HEK293 (cell line): ENCODE data around the gene EIF2S3.

Source experiments
- CTCF ChIA-PET: fragments of 350-600 bp; formaldehyde crosslinking; extraction: SDS; loops from one replicate; lab custom pipeline; 2021; ENCODE audit warnings: antibody characterized with exemption; lab: Yijun Ruan, JAX
- POLR2A ChIA-PET: fragments of 300-600 bp; formaldehyde crosslinking; extraction: SDS; loops from one replicate; lab custom pipeline; 2020; ENCODE audit warnings: antibody characterized with exemption, inconsistent platforms; lab: Yijun Ruan, JAX
- H3K27ac ChIP-seq: fragments of 200-500 bp; sonication (Bioruptor generic); 2 replicates; pipeline ENCODE4 v1.5.1; 2014; ENCODE audit warnings: low read depth, low read length, control low read depth, inconsistent platforms; ENCODE audit errors: extremely low read depth
- H3K36me3 ChIP-seq, 2 experiments: fragments of 200-500 bp in 1 of 2; sonication (Bioruptor generic) in 1 of 2; 1 replicate in 1 of 2; 2 replicates in 1 of 2; pipeline ENCODE4 v1.5.1; 2014 to 2017; ENCODE audit warnings: inconsistent platforms in 2 of 2, low read length in 2 of 2; ENCODE audit not compliant: control insufficient read depth in 2 of 2, insufficient read depth in 1 of 2
- H3K4me1 ChIP-seq: fragments of 200-500 bp; sonication (Bioruptor generic); 2 replicates; pipeline ENCODE4 v1.5.1; 2014; ENCODE audit warnings: mild to moderate bottlenecking, low read length, inconsistent platforms; ENCODE audit not compliant: control insufficient read depth, insufficient read depth
- H3K4me3 ChIP-seq: 2 replicates; pipeline ENCODE4 v1.5.1; 2011; ENCODE audit warnings: low read depth, mild to moderate bottlenecking, control low read depth, low read length, moderate library complexity
- H3K9me3 ChIP-seq: fragments of 200-500 bp; sonication (Bioruptor generic); 2 replicates; pipeline ENCODE4 v1.5.1; 2014; ENCODE audit warnings: low read depth, low read length, inconsistent platforms; ENCODE audit not compliant: control insufficient read depth, insufficient read depth
- BCL11B ChIP-seq: fragments of 450-650 bp; formaldehyde crosslinking; IDR thresholded peaks from 2 replicates; pipeline ENCODE4 v1.5.1; 2016; ENCODE audit warnings: low read depth, missing biosample characterization, missing genetic modification characterization
- HOXC10 ChIP-seq: sonication (generic); formaldehyde crosslinking; IDR thresholded peaks from 2 replicates; pipeline ENCODE4 v1.8.1; 2023; ENCODE audit warnings: mild to moderate bottlenecking, missing genetic modification reagents
- HOXD13 ChIP-seq: sonication (generic); formaldehyde crosslinking; IDR thresholded peaks from 2 replicates; pipeline ENCODE4 v1.8.0; 2022; ENCODE audit warnings: missing genetic modification reagents, borderline replicate concordance
- KLF10 ChIP-seq: fragments of 450-650 bp; IDR thresholded peaks from 2 replicates; pipeline ENCODE4 v1.5.1; 2018; ENCODE audit warnings: missing biosample characterization, mild to moderate bottlenecking, missing genetic modification characterization
- SALL2 ChIP-seq: fragments of 450-650 bp; formaldehyde crosslinking; IDR thresholded peaks from 2 replicates; pipeline ENCODE4 v1.5.0; 2017; ENCODE audit warnings: missing biosample characterization, mild to moderate bottlenecking, missing genetic modification characterization, borderline replicate concordance
- SP7 ChIP-seq: fragments of 450-650 bp; formaldehyde crosslinking; IDR thresholded peaks from 2 replicates; pipeline ENCODE4 v1.5.1; 2016; ENCODE audit warnings: missing biosample characterization, missing genetic modification characterization
- ZBTB20 ChIP-seq: fragments of 450-650 bp; formaldehyde crosslinking; IDR thresholded peaks from 2 replicates; pipeline ENCODE4 v1.5.1; 2016; ENCODE audit warnings: missing biosample characterization, missing genetic modification characterization
- ZBTB21 ChIP-seq: fragments of 450-650 bp; formaldehyde crosslinking; IDR thresholded peaks from 2 replicates; pipeline ENCODE4 v1.5.1; 2017; ENCODE audit warnings: missing biosample characterization, missing genetic modification characterization
- ZFHX2 ChIP-seq: fragments of 450-650 bp; formaldehyde crosslinking; conservative IDR thresholded peaks from 2 replicates; pipeline ENCODE4 v1.5.1; 2016; ENCODE audit warnings: missing biosample characterization, missing genetic modification characterization
- ZIC2 ChIP-seq: fragments of 450-650 bp; formaldehyde crosslinking; IDR thresholded peaks from 2 replicates; pipeline ENCODE4 v1.5.1; 2016; ENCODE audit warnings: missing biosample characterization, missing genetic modification characterization
- ZNF121 ChIP-seq: fragments of 450-650 bp; formaldehyde crosslinking; IDR thresholded peaks from 2 replicates; pipeline ENCODE4 v1.5.1; 2016; ENCODE audit warnings: missing biosample characterization, missing genetic modification characterization
- ZNF19 ChIP-seq: fragments of 450-650 bp; formaldehyde crosslinking; IDR thresholded peaks from 2 replicates; pipeline ENCODE4; 2016; ENCODE audit warnings: missing biosample characterization, missing genetic modification characterization, low read depth
- ZNF223 ChIP-seq: fragments of 450-650 bp; formaldehyde crosslinking; IDR thresholded peaks from 2 replicates; pipeline ENCODE4 v1.5.1; 2016; ENCODE audit warnings: missing biosample characterization, missing genetic modification characterization
- ZNF354C ChIP-seq: fragments of 450-650 bp; formaldehyde crosslinking; IDR thresholded peaks from 2 replicates; pipeline ENCODE4 v1.5.1; 2016; ENCODE audit warnings: missing biosample characterization, missing genetic modification characterization, low read depth, borderline replicate concordance
- ZNF433 ChIP-seq: fragments of 450-650 bp; formaldehyde crosslinking; IDR thresholded peaks from 2 replicates; pipeline ENCODE4 v1.5.1; 2016; ENCODE audit warnings: missing biosample characterization, missing genetic modification characterization, low read depth
- ZNF521 ChIP-seq: fragments of 450-650 bp; formaldehyde crosslinking; IDR thresholded peaks from 2 replicates; pipeline ENCODE4 v1.5.1; 2017; ENCODE audit warnings: missing biosample characterization, mild to moderate bottlenecking, missing genetic modification characterization
- ZNF768 ChIP-seq: fragments of 450-650 bp; formaldehyde crosslinking; IDR thresholded peaks from 2 replicates; pipeline ENCODE4 v1.5.1; 2018; ENCODE audit warnings: missing biosample characterization, mild to moderate bottlenecking, missing genetic modification characterization
- ZNF843 ChIP-seq: fragments of 450-650 bp; formaldehyde crosslinking; IDR thresholded peaks from 2 replicates; pipeline ENCODE4 v1.5.1; 2016; ENCODE audit warnings: missing biosample characterization, missing genetic modification characterization
- TF ChIP-seq, protein P1 (sequence below): fragments of 450-650 bp; formaldehyde crosslinking; IDR thresholded peaks from 2 replicates; pipeline ENCODE4 v1.5.1; 2016; ENCODE audit warnings: missing biosample characterization, missing genetic modification characterization
- TF ChIP-seq, protein P2 (sequence below): fragments of 450-650 bp; formaldehyde crosslinking; IDR thresholded peaks from 2 replicates; pipeline ENCODE4 v1.5.1; 2016; ENCODE audit warnings: missing biosample characterization, missing genetic modification characterization, borderline replicate concordance
- TF ChIP-seq, protein P3 (sequence below): fragments of 450-650 bp; formaldehyde crosslinking; IDR thresholded peaks from 2 replicates; pipeline ENCODE4 v1.5.1; 2016; ENCODE audit warnings: missing biosample characterization, missing genetic modification characterization

EIF2S3 gene

DNA sequence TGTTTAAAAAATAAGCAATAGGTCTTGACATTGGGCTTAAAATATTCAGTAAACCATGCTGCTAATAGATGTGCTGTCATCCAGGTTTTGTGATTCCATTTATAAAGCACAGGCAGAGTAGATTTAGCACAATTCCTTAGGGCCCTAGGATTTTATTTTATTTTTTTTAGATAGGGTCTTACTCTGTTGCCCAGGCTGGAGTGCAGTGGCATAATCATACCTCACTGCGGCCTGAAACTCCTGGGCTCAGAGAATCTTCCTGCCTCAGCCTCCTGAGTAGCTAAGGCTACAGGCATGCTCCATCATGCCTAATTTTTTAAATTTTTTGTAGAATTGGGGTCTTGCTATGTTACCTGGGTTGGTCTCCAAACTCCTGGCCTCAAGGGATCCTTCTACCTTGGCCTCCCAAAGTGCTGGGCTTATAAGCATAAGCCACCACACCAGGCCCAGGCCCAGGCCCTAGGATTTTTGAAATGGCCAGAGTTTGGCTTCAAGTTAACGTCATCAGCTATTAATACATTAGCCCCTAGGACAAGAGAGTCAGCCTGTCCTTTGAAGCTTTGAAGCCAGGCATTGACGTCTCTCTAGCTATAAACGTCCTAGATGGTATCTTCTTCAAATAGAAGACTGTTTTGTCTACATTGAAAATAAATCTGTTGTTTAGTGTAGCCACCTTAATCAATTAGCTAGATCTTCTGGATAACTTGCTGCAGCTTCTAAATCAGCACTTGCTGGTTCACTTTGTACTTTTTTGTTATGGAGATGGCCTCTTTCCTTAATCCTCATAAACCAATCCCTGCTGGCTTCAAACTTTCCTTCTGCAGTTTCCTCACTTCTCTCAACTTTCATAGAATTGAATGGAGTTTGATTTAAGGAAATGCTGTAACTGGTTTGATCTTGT lies 35.8 kb downstream of the EIF2S3 start:
- H3K4me1 ChIP-seq, result 0 out of 2 replicates have a peak, but pooled peaks cover 3% of the 10 kb centered on the region
- H3K9me3 ChIP-seq, result no peaks in the 10 kb centered on the region
- H3K27ac ChIP-seq, result 0 out of 2 replicates have a peak overlapping the region, but pooled peaks have one; percentile 31
- POLR2A ChIA-PET, result interaction anchor here (0.9 kb wide), 1 partner anchor 23 kb away, joined by 6 read pairs; no protein-coding TSS in a partner anchor
- peak; percentile 93 for TF ChIP-seq ZNF121 (tag by site-specific recombination)
- no peak for TF ChIP-seq KLF10 (tag by site-specific recombination)
- TF ChIP-seq, all 188 proteins: peak for 1
- Histone ChIP-seq H3K36me3 (no peaks in the 10 kb centered on the region; a peak in 1 of 3 replicates), H3K4me3 (no peak overlapping the region)
- CTCF ChIA-PET, result interaction anchor here (0.7 to 1.4 kb wide), 3 partner anchors 9 to 90 kb away, joined by 3 to 13 read pairs (median 4); no protein-coding TSS in a partner anchor

DNA sequence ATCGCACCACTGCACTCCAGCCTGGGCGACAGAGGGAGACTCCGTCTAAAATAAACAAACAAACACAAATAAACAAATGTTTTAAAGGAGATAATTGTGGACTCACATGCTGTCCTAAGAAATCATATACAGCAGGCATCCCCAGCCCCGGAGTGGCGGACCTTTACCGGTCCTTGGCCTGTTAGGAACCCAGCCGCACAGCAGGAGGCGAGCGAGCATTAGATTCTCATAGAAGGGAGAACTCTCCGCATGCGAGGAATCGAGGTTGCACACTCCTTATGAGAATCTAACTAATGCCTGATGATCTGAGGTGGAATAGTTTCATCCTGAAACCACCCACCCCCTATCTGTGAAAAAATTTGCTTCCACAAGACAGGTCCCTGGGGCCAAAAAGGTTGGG lies 39.0 kb downstream of the EIF2S3 start:
- H3K27ac ChIP-seq, result no peak overlapping the region
- ChIA-PET CTCF (no interaction called here), POLR2A (no interaction called here)
- no peaks in the 10 kb centered on the region for H3K9me3 ChIP-seq
- TF ChIP-seq ZNF433 (tag by site-specific recombination), result no peak
- TF ChIP-seq HOXC10, result no peak
- no peak for TF ChIP-seq ZFHX2
- TF ChIP-seq, protein P1, sequence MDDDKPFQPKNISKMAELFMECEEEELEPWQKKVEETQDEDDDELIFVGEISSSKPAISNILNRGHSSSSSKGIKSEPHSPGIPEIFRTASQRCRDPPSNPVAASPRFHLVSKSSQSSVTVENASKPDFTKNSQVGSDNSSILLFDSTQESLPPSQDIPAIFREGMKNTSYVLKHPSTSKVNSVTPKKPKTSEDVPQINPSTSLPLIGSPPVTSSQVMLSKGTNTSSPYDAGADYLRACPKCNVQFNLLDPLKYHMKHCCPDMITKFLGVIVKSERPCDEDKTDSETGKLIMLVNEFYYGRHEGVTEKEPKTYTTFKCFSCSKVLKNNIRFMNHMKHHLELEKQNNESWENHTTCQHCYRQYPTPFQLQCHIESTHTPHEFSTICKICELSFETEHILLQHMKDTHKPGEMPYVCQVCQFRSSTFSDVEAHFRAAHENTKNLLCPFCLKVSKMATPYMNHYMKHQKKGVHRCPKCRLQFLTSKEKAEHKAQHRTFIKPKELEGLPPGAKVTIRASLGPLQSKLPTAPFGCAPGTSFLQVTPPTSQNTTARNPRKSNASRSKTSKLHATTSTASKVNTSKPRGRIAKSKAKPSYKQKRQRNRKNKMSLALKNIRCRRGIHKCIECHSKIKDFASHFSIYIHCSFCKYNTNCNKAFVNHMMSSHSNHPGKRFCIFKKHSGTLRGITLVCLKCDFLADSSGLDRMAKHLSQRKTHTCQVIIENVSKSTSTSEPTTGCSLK (tag by site-specific recombination), result no peak
- TF ChIP-seq, protein P2, sequence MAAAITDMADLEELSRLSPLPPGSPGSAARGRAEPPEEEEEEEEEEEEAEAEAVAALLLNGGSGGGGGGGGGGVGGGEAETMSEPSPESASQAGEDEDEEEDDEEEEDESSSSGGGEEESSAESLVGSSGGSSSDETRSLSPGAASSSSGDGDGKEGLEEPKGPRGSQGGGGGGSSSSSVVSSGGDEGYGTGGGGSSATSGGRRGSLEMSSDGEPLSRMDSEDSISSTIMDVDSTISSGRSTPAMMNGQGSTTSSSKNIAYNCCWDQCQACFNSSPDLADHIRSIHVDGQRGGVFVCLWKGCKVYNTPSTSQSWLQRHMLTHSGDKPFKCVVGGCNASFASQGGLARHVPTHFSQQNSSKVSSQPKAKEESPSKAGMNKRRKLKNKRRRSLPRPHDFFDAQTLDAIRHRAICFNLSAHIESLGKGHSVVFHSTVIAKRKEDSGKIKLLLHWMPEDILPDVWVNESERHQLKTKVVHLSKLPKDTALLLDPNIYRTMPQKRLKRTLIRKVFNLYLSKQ (tag by site-specific recombination), result no peak
- TF ChIP-seq HOXD13 (CRISPR knock-in tag), result no peak
- TF ChIP-seq SP7 (tag by site-specific recombination), result no peak
- no peak for TF ChIP-seq ZBTB20 (tag by site-specific recombination)
- TF ChIP-seq ZNF768, result no peak
- TF ChIP-seq ZBTB21 (tag by site-specific recombination), result no peak
- TF ChIP-seq, all 188 proteins: peak for 0
- Histone ChIP-seq H3K4me1 (peaks cover 7% of the 10 kb centered on the region), H3K4me3 (no peak overlapping the region), H3K36me3 (no peaks in the 10 kb centered on the region; a peak in 1 of 3 replicates)

DNA sequence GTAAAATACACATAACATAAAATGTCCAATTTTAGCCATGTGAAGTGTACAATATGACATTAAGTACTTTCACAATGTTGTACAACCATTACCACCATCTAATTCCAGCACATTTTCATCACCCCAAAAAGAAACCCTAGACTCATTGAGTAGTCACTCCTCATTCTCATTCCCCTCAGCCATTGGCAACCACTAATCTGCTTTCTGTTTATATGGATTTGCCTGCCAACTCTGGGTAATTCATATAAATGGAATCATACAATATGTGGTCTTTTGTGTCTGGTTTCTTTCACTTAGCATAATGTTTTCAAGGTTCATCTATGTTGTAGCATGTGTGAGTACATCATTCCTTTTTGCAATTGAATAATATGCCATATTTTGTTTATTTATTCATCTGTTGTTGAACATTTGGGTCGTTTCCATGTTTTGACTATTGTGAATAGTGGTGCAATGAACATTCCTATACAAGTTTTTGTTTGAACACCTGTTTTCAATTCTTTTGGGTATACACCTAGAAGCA lies 43.0 kb downstream of the EIF2S3 start:
- ChIA-PET POLR2A (no interaction called here), CTCF (no interaction called here)
- H3K4me1 ChIP-seq, result peaks cover 27% of the 10 kb centered on the region
- H3K9me3 ChIP-seq, result no peaks in the 10 kb centered on the region
- no peaks in the 10 kb centered on the region for H3K36me3 ChIP-seq
- H3K27ac ChIP-seq, result no peak overlapping the region
- no peak for TF ChIP-seq ZNF521
- H3K4me3 ChIP-seq, result no peak overlapping the region

DNA sequence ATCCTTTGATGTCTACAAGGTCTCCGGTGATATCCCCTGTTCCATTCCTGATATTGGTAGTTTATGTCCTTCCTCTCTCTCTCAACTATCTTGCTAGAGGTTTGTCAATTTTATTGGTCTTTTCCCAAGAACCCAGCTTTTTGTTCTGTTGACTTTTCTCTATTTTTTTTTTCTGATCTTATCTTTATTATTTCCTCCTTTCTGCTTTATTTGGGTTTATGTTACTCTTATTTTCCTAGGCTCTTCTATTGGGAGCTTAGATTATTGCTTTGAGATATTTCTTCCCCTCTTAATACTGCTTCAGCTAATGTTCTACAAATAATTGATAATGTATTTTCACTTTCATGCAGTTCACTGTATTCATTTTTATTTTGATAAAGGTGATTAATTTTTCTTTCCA lies 44.2 kb downstream of the EIF2S3 start:
- POLR2A ChIA-PET, result interaction anchor here (1.0 kb wide), 1 partner anchor 67 kb away, joined by 4 read pairs; no protein-coding TSS in a partner anchor
- Histone ChIP-seq H3K4me3 (no peak overlapping the region), H3K36me3 (no peaks in the 10 kb centered on the region), H3K4me1 (peaks cover 27% of the 10 kb centered on the region), H3K9me3 (no peaks in the 10 kb centered on the region), H3K27ac (no peak overlapping the region)
- CTCF ChIA-PET, result interaction anchor here (0.8 to 1.2 kb wide), 2 partner anchors 11 to 44 kb away, joined by 3 to 5 read pairs; partner anchors contain the start of gene EIF2S3
- no peak for TF ChIP-seq ZBTB20 (tag by site-specific recombination)
- TF ChIP-seq, protein P3, sequence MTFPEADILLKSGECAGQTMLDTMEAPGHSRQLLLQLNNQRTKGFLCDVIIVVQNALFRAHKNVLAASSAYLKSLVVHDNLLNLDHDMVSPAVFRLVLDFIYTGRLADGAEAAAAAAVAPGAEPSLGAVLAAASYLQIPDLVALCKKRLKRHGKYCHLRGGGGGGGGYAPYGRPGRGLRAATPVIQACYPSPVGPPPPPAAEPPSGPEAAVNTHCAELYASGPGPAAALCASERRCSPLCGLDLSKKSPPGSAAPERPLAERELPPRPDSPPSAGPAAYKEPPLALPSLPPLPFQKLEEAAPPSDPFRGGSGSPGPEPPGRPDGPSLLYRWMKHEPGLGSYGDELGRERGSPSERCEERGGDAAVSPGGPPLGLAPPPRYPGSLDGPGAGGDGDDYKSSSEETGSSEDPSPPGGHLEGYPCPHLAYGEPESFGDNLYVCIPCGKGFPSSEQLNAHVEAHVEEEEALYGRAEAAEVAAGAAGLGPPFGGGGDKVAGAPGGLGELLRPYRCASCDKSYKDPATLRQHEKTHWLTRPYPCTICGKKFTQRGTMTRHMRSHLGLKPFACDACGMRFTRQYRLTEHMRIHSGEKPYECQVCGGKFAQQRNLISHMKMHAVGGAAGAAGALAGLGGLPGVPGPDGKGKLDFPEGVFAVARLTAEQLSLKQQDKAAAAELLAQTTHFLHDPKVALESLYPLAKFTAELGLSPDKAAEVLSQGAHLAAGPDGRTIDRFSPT (tag by site-specific recombination), result no peak
- no peak for TF ChIP-seq SALL2
- TF ChIP-seq ZIC2 (tag by site-specific recombination), result no peak
- TF ChIP-seq ZNF843 (tag by site-specific recombination), result peak; percentile 75
- no peak for TF ChIP-seq ZNF223
- TF ChIP-seq ZNF19 (tag by site-specific recombination), result no peak
- no peak for TF ChIP-seq BCL11B
- no peak for TF ChIP-seq ZNF354C (tag by site-specific recombination)
